Body of pancreas (tissue), 4 donors: Measurements from ENCODE around the gene SYN1. TPM values are rescaled to one million over a fixed set of nuclear protein-coding genes. Genes with fewer than 3 reads are reported as not detected.

Experiments
- ATAC-seq: fragments of 150-250 bp; one replicate; pipeline ENCODE4 v1.9.1; 2016
- DNase-seq, 4 donors: peaks; one replicate each; pipeline ENCODE4 v3.0.0-alpha.2; 2019
- H3K27ac ChIP-seq, 4 donors: fragments of 200-600 bp; sonication (generic); 1 replicate in 3 of 4; 2 replicates in 1 of 4; pipeline versions ENCODE4 v1.5.1 to v1.6.1; 2016 to 2019; ENCODE audit warnings: mild to moderate bottlenecking in 1 of 4, mixed read lengths in 1 of 4, moderate library complexity in 1 of 4
- H3K27me3 ChIP-seq, 2 donors: fragments of 200-600 bp; sonication (generic); one replicate each; pipeline ENCODE4 v1.6.0; 2016; ENCODE audit warnings: mild to moderate bottlenecking in 1 of 2
- H3K36me3 ChIP-seq, 2 donors: fragments of 200-600 bp; sonication (generic); replicated peaks in 1 of 2; 2 replicates each; pipeline ENCODE4 v1.5.1; 2016; ENCODE audit warnings: low read depth in 2 of 2; ENCODE audit not compliant: insufficient read depth in 1 of 2
- H3K4me1 ChIP-seq: fragments of 200-600 bp; sonication (generic); one replicate; pipeline ENCODE4 v1.6.0; 2016
- H3K4me3 ChIP-seq, 2 donors: fragments of 200-600 bp; sonication (generic); 1 replicate in 1 of 2; 2 replicates in 1 of 2; pipeline ENCODE4 v1.5.1; 2016 to 2019
- H3K9me3 ChIP-seq, 3 donors: fragments of 200-600 bp; sonication (generic); 1 replicate in 2 of 3; 2 replicates in 1 of 3; pipeline ENCODE4 v1.5.1; 2016
- CTCF ChIP-seq, 7 experiments: fragments of 450-650 bp in 4 of 7; fragments of 200-600 bp in 3 of 7; sonication (generic) in 3 of 7; IDR thresholded peaks; one replicate each; pipeline ENCODE4 v1.5.1; 2016 to 2019; ENCODE audit warnings: antibody characterized with exemption in 7 of 7
- POLR2A ChIP-seq, 3 donors: fragments of 450-650 bp; IDR thresholded peaks; one replicate each; pipeline ENCODE4 v1.6.1; 2016; ENCODE audit warnings: antibody characterized with exemption in 3 of 3, mild to moderate bottlenecking in 2 of 3
- WGBS, 2 donors: methylation state at CpG; one replicate each; pipeline ENCODE4 v1.1.5; 2017; 5-methylcytosine and 5-hydroxymethylcytosine counted together
- intact Hi-C: fragments of 100-400 bp; cut with DNase I; formaldehyde crosslinking; loops from one replicate; pipeline ENCODE4 v1.15.1; 2023
- total RNA-seq, 2 donors: library from RNA; depleted of rRNA; stranded (reverse); fragments of >200 nt; gene quantifications; one replicate each; pipeline ENCODE4 v1.1.0, GENCODE V29; 2016

The SYN1 gene
- total RNA-seq, 2 donors from 2014 or later, result 0.26 to 4.0 TPM

- DNase-seq, result no peak
- Histone ChIP-seq H3K36me3 (no peaks in the 10 kb centered on the region), H3K27ac (no peak overlapping the region), H3K9me3 (no peaks in the 10 kb centered on the region), H3K4me1 (no peaks in the 10 kb centered on the region), H3K27me3 (no peaks in the 10 kb centered on the region), H3K4me3 (no peak overlapping the region)
- TF ChIP-seq POLR2A (IDR thresholded peaks at IDR 0.05) (no peak), CTCF (IDR thresholded peaks at IDR 0.05) (no peak)
- 79 to 100% methylated on average over 1 to 7 of the region's 8 CpGs for WGBS, 2 donors
- no peak for ATAC-seq
- intact Hi-C loops, result no loop called here
Observed at GRCh38 chrX:47613082-47613481, 6.6 kb downstream of the SYN1 start.

- intact Hi-C loops, result no loop called here
- TF ChIP-seq CTCF (IDR thresholded peaks at IDR 0.05), result no peak
- no peak for TF ChIP-seq POLR2A (IDR thresholded peaks at IDR 0.05)
- Histone ChIP-seq H3K4me1 (no peaks in the 10 kb centered on the region), H3K36me3 (no peaks in the 10 kb centered on the region), H3K9me3 (no peaks in the 10 kb centered on the region), H3K27me3 (no peaks in the 10 kb centered on the region), H3K4me3 (no peak overlapping the region), H3K27ac (no peak overlapping the region)
- ATAC-seq (no peak), DNase-seq (no peak)
Observed at GRCh38 chrX:47612418-47612817, 7.2 kb downstream of the SYN1 start.

GRCh38 chrX:47611926-47612325, 7.7 kb downstream of the SYN1 start:
- H3K36me3 ChIP-seq, result no peaks in the 10 kb centered on the region
- no peak overlapping the region for H3K4me3 ChIP-seq
- H3K4me1 ChIP-seq, result no peaks in the 10 kb centered on the region
- intact Hi-C loops, result no loop called here
- H3K9me3 ChIP-seq, result no peaks in the 10 kb centered on the region
- no peak for DNase-seq
- ATAC-seq, result no peak
- TF ChIP-seq CTCF (IDR thresholded peaks at IDR 0.05), result no peak
- H3K27me3 ChIP-seq, result no peaks in the 10 kb centered on the region
- 75 to 85% methylated on average over 1 to 2 of the region's 2 CpGs for WGBS, 2 donors
- H3K27ac ChIP-seq, result no peak overlapping the region

GRCh38 chrX:47611489-47611888, 8.2 kb downstream of the SYN1 start:
- H3K36me3 ChIP-seq, result no peaks in the 10 kb centered on the region
- DNase-seq (no peak), ATAC-seq (no peak)
- no peak overlapping the region for H3K27ac ChIP-seq
- H3K9me3 ChIP-seq, result no peaks in the 10 kb centered on the region
- H3K4me1 ChIP-seq, result no peaks in the 10 kb centered on the region
- 83% methylated on average over 2 of the region's 2 CpGs; no CpG with 5 or more reads in 1 of the 2 donors for WGBS, 2 donors
- H3K27me3 ChIP-seq, result no peaks in the 10 kb centered on the region
- intact Hi-C loops, result no loop called here
- no peak overlapping the region for H3K4me3 ChIP-seq
- TF ChIP-seq CTCF (IDR thresholded peaks at IDR 0.05) (no peak), POLR2A (IDR thresholded peaks at IDR 0.05) (no peak)

- DNase-seq (no peak), ATAC-seq (no peak)
- intact Hi-C loops, result no loop called here
- Histone ChIP-seq H3K27ac (no peak overlapping the region), H3K36me3 (no peaks in the 10 kb centered on the region), H3K4me1 (no peaks in the 10 kb centered on the region), H3K27me3 (no peaks in the 10 kb centered on the region), H3K4me3 (no peak overlapping the region), H3K9me3 (no peaks in the 10 kb centered on the region)
- TF ChIP-seq CTCF (IDR thresholded peaks at IDR 0.05) (no peak), POLR2A (IDR thresholded peaks at IDR 0.05) (no peak)
- 74 to 96% methylated on average over 4 of the region's 4 CpGs for WGBS, 2 donors
Observed at GRCh38 chrX:47610511-47610910, 9.1 kb downstream of the SYN1 start.
